ENCODE results near the gene WWP2. TPM values are rescaled to one million over a fixed set of nuclear protein-coding genes. Genes with fewer than 3 reads are reported as not detected.
"Not testable (repeated sequence)": the region's sequence is repeated elsewhere in the genome, so short reads cannot be mapped to it uniquely, and the experiment has no call there.

The WWP2 gene
- total RNA-seq, 2 donors from 2014 or later: 19.4 to 19.5 TPM

DNA sequence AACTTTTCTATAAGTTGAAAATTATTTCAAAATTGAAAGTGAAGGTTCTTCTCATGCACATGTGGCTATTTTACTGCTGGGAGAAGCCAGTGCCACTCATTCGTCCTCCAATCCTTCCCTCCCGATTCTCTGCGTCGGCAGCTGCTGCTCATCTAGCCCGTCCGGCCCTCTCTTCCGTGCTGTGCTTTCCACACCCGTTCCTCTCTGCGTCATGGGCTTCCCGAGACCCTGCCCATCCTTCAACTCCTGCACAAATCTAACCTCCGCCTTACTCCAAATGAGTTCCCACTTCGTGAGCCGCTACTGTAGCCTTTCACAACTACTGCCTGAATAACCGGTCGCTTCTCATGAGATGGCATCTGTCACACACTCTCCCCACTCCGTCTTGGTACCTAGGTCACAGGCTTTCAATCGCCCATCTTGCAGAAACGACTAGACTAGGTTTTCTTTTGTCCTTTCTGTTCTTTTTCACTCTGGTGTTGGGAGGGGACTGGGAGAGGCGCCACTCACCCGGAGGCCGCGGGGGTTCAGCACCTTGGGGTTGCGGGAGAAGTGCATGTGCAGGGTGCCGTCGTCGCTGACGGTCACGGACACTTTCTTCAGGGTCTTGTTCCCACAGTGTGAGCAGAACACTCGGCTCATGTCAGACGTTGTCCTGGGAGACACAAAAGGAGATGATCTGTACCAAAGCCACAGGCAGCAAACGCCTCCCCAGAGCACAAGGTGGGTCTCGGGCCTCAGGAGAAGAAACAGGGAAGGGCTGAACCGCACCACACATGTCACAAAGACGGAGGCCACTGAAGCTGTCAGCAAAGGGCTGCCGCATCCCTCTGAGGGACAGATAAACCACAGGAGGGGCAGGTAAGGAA lies 17.5 kb upstream of the WWP2 start:
- DNase-seq (no peak), ATAC-seq (no peak)
- intact Hi-C loops (cut with DNase I): no loop called here

- intact Hi-C loops (cut with DNase I): no loop called here
- no peak for DNase-seq
These were observed 16.9 kb upstream of the WWP2 start for GRCh38 chr16:69745232-69745612.

DNA sequence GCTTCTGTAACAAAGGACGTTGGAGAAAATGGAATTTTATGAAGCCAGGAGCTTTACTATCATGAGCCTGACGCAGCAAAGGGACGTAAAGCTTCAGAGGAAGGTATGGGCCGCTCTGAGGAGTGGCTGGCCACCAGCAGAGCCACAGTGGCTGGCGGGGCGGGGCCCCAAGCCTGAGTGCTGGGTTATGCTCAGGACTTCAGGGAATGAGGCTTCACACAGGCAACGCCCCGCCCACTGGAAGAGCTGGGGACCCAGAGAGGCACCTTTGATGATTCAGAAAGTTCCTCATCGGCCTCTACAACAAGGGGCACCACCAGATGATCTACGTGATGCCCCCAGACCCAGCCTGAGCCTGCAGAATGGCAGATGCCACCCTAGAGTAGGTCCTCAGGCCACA lies 16.2 kb upstream of the WWP2 start:
- ATAC-seq (no peak), DNase-seq (no peak)
- intact Hi-C loops (cut with DNase I): no loop called here

More at GRCh38 chr16:69745232-69745612, 16.9 kb upstream of the WWP2 start:
- no peak for ATAC-seq

DNA sequence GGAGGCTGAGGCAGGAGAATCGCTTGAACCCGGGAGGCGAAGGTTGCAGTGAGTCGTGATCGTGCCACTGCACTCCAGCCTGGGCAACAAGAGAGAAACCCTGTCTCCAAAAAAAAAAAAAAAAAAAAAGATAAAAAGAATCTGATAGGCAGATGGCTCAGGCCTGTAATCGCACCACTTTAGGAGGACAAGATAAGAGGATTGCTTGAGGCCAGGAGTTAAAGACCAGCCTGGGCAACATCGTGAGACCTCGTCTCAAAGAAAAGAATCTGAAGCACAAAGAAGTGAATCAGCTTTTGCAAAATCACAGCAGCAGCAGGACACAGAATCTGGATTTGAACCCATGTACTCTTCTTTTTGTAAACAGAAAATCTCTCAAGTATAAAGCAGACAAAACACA lies 15.0 kb upstream of the WWP2 start:
- DNase-seq (no peak), ATAC-seq (no peak)
- intact Hi-C loops (cut with DNase I): no loop called here

DNA sequence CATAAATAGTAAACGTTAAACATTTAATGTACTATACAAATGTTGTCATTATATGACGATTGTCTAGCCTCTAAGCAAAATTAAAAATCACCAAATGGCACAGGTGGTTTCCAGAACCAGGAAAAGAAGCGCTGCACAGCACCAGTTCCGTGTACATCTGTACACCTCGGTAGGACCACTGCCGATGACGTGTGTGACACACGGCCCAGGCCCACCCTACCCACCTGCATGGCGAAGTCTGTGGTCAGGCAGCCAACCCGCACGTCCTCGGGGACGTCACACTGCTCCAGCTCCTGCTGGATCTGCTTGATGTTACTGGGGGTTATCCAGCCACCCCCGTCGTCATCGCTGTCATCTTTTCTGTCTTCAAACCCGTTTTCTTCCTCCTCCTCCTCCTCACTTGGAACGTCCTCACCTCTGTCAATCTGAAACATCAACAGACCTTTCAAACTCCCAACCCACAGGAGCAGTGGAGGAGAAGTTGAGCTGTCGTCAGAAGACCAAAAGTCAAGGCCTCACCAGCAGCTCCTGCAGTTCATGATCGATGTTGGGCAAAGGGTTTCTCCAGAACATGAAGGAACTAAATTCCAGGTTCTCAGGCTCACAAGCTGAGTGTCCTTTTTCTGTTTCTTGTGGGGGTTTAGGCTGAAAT lies 13.3 kb upstream of the WWP2 start:
- intact Hi-C loops (cut with DNase I): no loop called here
- ATAC-seq (no peak), DNase-seq (no peak)

DNA sequence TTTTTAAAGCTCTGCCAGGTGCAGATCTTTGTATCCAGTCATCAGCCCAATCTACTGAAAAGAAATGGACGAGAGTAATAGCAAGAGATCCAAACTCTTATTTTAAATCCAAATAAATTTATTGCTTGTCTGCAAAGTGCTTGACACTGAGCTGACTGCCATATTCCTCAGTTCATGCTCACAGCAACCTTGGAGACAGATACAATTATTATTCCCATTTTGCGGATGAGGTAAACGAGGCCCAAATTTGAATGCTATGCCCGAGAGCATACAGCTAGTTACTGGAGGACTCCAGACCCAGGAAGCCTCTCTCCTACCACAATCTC lies 8.0 kb upstream of the WWP2 start:
- DNase-seq (no peak), ATAC-seq (no peak)
- intact Hi-C loops (cut with DNase I): loop anchor here (2.0 to 5.0 kb wide), 3 partner anchors 42 to 357 kb away; no protein-coding TSS in a partner anchor

DNA sequence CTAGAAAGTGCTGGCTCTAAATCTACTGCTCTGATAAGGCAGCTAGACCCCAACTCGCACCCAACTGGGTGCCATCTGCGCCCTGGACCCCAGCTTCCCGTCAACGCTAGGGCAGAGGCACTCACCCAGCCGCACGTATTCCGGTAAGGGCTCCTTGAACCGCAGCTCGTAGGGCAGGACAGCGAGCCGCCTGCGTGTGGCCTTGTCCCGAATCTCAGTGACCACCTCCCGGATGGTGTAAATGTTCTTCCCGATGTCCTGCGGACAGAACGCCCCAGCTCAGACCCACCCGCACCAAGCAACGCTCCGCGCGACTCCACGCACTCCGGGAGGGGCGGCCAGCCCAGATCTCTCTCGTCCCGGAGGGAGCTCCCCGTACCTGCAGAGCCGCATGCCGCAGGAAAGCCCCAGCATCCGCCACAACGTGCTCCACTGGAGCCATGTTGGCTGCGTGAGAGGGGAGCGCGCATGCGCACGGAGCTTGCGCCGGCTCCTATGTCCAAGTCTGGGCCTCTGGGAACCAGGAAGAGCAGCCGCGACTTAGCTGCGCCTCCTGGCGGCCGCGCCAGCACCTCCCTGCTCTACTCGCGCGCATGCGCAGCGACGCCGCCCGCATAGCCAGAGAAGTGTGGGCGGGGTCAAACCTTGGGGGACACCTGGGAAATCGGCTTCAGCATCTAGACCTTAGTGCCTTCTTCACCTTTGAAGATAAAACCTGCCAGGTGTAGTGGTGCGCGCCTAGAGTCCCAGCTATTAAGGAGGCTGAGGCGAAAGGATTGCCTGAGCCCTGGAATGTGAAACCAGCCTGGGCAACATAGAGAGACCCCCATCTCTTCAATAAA lies 7.4 kb upstream of the WWP2 start, which contains the start of gene NOB1:
NOB1 (minus strand) TSS at position 458 of the 842 bp plus-strand sequence; CDS start at position 442, 16 bp downstream.
- peak; percentile 98 to 99 for ATAC-seq
- intact Hi-C loops (cut with DNase I): loop anchor here (2.0 to 5.0 kb wide), 3 partner anchors 42 to 357 kb away; no protein-coding TSS in a partner anchor

GRCh38 chr16:69756705-69757104 lies 5.4 kb upstream of the WWP2 start:
- ATAC-seq: no peak
- DNase-seq: no peak
- intact Hi-C loops (cut with DNase I): no loop called here

More for the DNA sequence above, 7.4 kb upstream of the WWP2 start, which contains the start of gene NOB1:
- DNase-seq: peak; percentile 97

DNA sequence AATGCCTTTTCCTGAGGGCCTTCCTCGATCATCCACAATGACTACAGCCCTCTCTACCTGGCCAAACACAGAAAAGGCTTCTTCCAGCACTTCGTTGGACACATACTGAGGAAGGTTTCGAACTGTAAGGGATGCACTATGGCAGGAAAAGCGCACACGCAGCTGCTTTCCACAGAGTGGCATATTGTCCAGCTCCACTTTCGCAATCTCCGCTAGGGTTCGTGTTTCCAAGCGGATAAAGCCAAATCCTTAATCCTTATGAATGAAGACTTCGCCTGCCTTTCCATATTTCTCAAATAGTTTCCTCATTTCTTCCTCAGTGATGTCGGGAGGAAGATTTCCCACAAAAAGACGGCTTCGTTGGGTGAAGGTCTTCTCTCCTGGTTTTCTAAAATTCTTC lies 4.8 kb upstream of the WWP2 start:
- ATAC-seq; DNase-seq; intact Hi-C loops (cut with DNase I): not testable (repeated sequence)

DNA sequence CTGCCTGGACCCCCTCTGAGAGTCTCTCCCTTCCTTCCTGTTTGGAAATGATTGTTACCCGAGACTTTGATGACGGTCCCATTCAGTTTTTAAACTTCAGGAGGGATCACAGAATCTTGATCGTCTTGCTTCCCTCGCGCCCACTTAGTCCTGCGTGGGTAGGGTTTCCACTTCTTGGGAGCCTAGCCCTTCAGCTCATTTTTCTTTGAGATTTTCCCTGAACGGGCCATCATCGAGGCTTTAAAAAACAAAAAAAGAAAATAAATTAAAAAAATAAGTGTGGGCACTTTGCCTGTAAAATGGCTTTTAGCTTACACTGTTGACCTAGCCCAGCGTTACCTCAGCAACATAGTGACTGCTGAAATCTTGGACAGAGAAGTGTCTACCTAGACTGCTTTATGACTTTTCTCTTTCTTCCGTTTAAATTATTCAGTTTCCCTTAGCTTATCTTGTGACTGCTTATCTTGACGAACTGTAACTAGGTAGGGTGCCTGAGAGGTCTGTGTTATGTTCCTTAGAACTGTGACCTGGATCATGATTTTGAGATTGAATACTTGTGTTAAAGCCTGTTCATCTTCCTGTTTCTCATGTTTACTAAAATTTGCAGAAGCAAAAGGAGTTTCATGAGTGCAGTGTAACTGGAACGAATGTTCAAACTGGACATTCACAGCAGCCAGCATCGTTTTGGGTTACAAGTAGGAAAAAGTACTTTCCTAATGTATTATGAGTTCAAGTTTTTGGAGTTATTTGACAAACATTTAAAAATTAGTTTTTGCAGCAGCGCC lies 874 bp downstream of the WWP2 start:
- intact Hi-C loops (cut with DNase I): no loop called here
- DNase-seq (no peak), ATAC-seq (peak; percentile 29 to 64)

GRCh38 chr16:69763599-69763942 lies 1.4 kb downstream of the WWP2 start:
- ATAC-seq (no peak), DNase-seq (no peak)
- intact Hi-C loops (cut with DNase I): no loop called here

- intact Hi-C loops (cut with DNase I): no loop called here
- ATAC-seq (no peak), DNase-seq (no peak)
These were observed 5.5 kb downstream of the WWP2 start for GRCh38 chr16:69767459-69768229.

GRCh38 chr16:69768666-69769065 lies 6.5 kb downstream of the WWP2 start:
- ATAC-seq: no peak
- intact Hi-C loops (cut with DNase I): no loop called here

GRCh38 chr16:69769404-69769803 lies 7.3 kb downstream of the WWP2 start:
- DNase-seq (no peak), ATAC-seq (no peak)
- intact Hi-C loops (cut with DNase I): no loop called here

More at GRCh38 chr16:69768666-69769065, 6.5 kb downstream of the WWP2 start:
- no peak for DNase-seq

- DNase-seq (no peak), ATAC-seq (no peak)
- intact Hi-C loops (cut with DNase I): no loop called here
These were observed 9.5 kb downstream of the WWP2 start for GRCh38 chr16:69771651-69771967.

- no peak for ATAC-seq
- no peak for DNase-seq
- intact Hi-C loops (cut with DNase I): no loop called here
These were observed 11.3 kb downstream of the WWP2 start for GRCh38 chr16:69773260-69773947.

- DNase-seq: no peak
- no peak for ATAC-seq
- intact Hi-C loops (cut with DNase I): no loop called here
These were observed 13.4 kb downstream of the WWP2 start for GRCh38 chr16:69775563-69775962.

- DNase-seq (no peak), ATAC-seq (no peak)
- intact Hi-C loops (cut with DNase I): no loop called here
These were observed 17.6 kb downstream of the WWP2 start for GRCh38 chr16:69779724-69780123.
